GM12874 (cell line): Measurements from ENCODE around the gene MAP3K9.

Source experiments
- CTCF ChIP-seq: IDR thresholded peaks from 2 replicates; pipeline ENCODE4 v1.5.1; 2011; ENCODE audit warnings: low read depth, mild to moderate bottlenecking, control low read depth, low read length, moderate library complexity; ENCODE audit not compliant: insufficient read depth

MAP3K9 gene

GRCh38 chr14:70827752-70828151 is 18.4 kb upstream of the MAP3K9 start:
- no peak for TF ChIP-seq CTCF

- no peak for TF ChIP-seq CTCF
Measured at GRCh38 chr14:70827347-70827746, 18.0 kb upstream of the MAP3K9 start.

GRCh38 chr14:70823281-70823680 is 14.0 kb upstream of the MAP3K9 start:
- no peak for TF ChIP-seq CTCF

- TF ChIP-seq CTCF: no peak
Measured at GRCh38 chr14:70822530-70823185, 13.3 kb upstream of the MAP3K9 start.

- no peak for TF ChIP-seq CTCF
Measured at GRCh38 chr14:70821584-70822529, 12.5 kb upstream of the MAP3K9 start.

GRCh38 chr14:70816525-70816924 is 7.2 kb upstream of the MAP3K9 start:
- TF ChIP-seq CTCF: no peak

GRCh38 chr14:70814466-70814865 is 5.2 kb upstream of the MAP3K9 start:
- no peak for TF ChIP-seq CTCF
